HAP-1 (cell line): ENCODE data around the gene ZNRF3.

Source experiments
- DNase-seq, 2 experiments: peaks; one replicate each; pipeline ENCODE4 v3.0.0-alpha.2; 2016 to 2020; ENCODE audit warnings: low spot score in 2 of 2
- H3K27me3 ChIP-seq: fragments of 250-450 bp; sonication (Bioruptor Pico); 2 replicates; pipeline ENCODE4 v1.5.1; 2020; ENCODE audit warnings: low read depth, mild to moderate bottlenecking, moderate library complexity
- H3K36me3 ChIP-seq: fragments of 250-450 bp; sonication (Bioruptor Pico); replicated peaks from 2 replicates; pipeline ENCODE4 v1.5.1; 2020; ENCODE audit warnings: mild to moderate bottlenecking
- H3K4me1 ChIP-seq: fragments of 250-450 bp; sonication (Bioruptor Pico); 2 replicates; pipeline ENCODE4 v1.5.1; 2020; ENCODE audit warnings: mild to moderate bottlenecking
- H3K4me3 ChIP-seq: fragments of 250-450 bp; sonication (Bioruptor Pico); 2 replicates; pipeline ENCODE4 v1.5.1; 2020; ENCODE audit warnings: mild to moderate bottlenecking, moderate library complexity
- H3K9me3 ChIP-seq: fragments of 250-450 bp; sonication (Bioruptor Pico); 2 replicates; pipeline ENCODE4 v1.5.1; 2020; ENCODE audit warnings: mild to moderate bottlenecking, moderate library complexity
- in situ Hi-C: fragments of 300-500 bp; cut with MboI; formaldehyde crosslinking; loops from 3 replicates; pipeline ENCODE4 v1.14.3; 2020; ENCODE audit warnings: low sequenced_read_pairs, inconsistent platforms, mixed read lengths

ZNRF3 gene

GRCh38 chr22:28891156-28891733 lies 7.9 kb downstream of the ZNRF3 start:
- Histone ChIP-seq H3K4me1 (peaks cover 24% of the 10 kb centered on the region), H3K27me3 (no peaks in the 10 kb centered on the region; the same call in 1 of the 2 replicates), H3K4me3 (no peak overlapping the region), H3K36me3 (no peaks in the 10 kb centered on the region), H3K9me3 (no peaks in the 10 kb centered on the region)
- in situ Hi-C loops, result no loop called here
- DNase-seq, result no peak

GRCh38 chr22:28892175-28892731 lies 8.9 kb downstream of the ZNRF3 start:
- H3K4me1 ChIP-seq, result peaks cover 17% of the 10 kb centered on the region
- H3K4me3 ChIP-seq, result no peak overlapping the region
- no peaks in the 10 kb centered on the region; the same call in 1 of the 2 replicates for H3K27me3 ChIP-seq
- DNase-seq, result no peak
- H3K36me3 ChIP-seq, result no peaks in the 10 kb centered on the region
- in situ Hi-C loops, result no loop called here
- no peaks in the 10 kb centered on the region for H3K9me3 ChIP-seq

GRCh38 chr22:28893810-28894209 lies 10.4 kb downstream of the ZNRF3 start:
- H3K27me3 ChIP-seq, result no peaks in the 10 kb centered on the region
- in situ Hi-C loops, result no loop called here
- H3K4me1 ChIP-seq, result 0 out of 2 replicates have a peak, but pooled peaks cover 5% of the 10 kb centered on the region
- H3K9me3 ChIP-seq, result no peaks in the 10 kb centered on the region
- no peak for DNase-seq
- H3K36me3 ChIP-seq, result no peaks in the 10 kb centered on the region
- H3K4me3 ChIP-seq, result no peak overlapping the region

- DNase-seq, result no peak
- in situ Hi-C loops, result no loop called here
- H3K4me1 ChIP-seq, result 0 out of 2 replicates have a peak, but pooled peaks cover 5% of the 10 kb centered on the region
- H3K27me3 ChIP-seq, result no peaks in the 10 kb centered on the region
- H3K9me3 ChIP-seq, result no peaks in the 10 kb centered on the region
- H3K36me3 ChIP-seq, result no peaks in the 10 kb centered on the region
- H3K4me3 ChIP-seq, result no peak overlapping the region
Observed at GRCh38 chr22:28894334-28894733, 11.0 kb downstream of the ZNRF3 start.

GRCh38 chr22:28894807-28895206 lies 11.4 kb downstream of the ZNRF3 start:
- in situ Hi-C loops, result no loop called here
- Histone ChIP-seq H3K4me3 (no peak overlapping the region), H3K4me1 (0 out of 2 replicates have a peak, but pooled peaks cover 5% of the 10 kb centered on the region), H3K9me3 (no peaks in the 10 kb centered on the region), H3K36me3 (no peaks in the 10 kb centered on the region), H3K27me3 (no peaks in the 10 kb centered on the region)
- DNase-seq, result no peak

GRCh38 chr22:28896611-28897010 lies 13.2 kb downstream of the ZNRF3 start:
- DNase-seq, result no peak
- H3K4me3 ChIP-seq, result no peak overlapping the region
- H3K36me3 ChIP-seq, result no peaks in the 10 kb centered on the region
- H3K27me3 ChIP-seq, result no peaks in the 10 kb centered on the region
- 0 out of 2 replicates have a peak, but pooled peaks cover 5% of the 10 kb centered on the region for H3K4me1 ChIP-seq
- in situ Hi-C loops, result no loop called here
- no peaks in the 10 kb centered on the region for H3K9me3 ChIP-seq

GRCh38 chr22:28898233-28898629 lies 14.9 kb downstream of the ZNRF3 start:
- H3K36me3 ChIP-seq, result no peaks in the 10 kb centered on the region
- no peak overlapping the region for H3K4me3 ChIP-seq
- no peaks in the 10 kb centered on the region for H3K27me3 ChIP-seq
- in situ Hi-C loops, result no loop called here
- DNase-seq, result no peak
- no peaks in the 10 kb centered on the region for H3K4me1 ChIP-seq
- no peaks in the 10 kb centered on the region for H3K9me3 ChIP-seq

- Histone ChIP-seq H3K36me3 (no peaks in the 10 kb centered on the region), H3K9me3 (no peaks in the 10 kb centered on the region), H3K4me3 (no peak overlapping the region), H3K27me3 (no peaks in the 10 kb centered on the region), H3K4me1 (peaks cover 8% of the 10 kb centered on the region)
- in situ Hi-C loops, result no loop called here
- DNase-seq, result no peak
Observed at GRCh38 chr22:28899199-28899853, 16.0 kb downstream of the ZNRF3 start.

- DNase-seq, result no peak
- in situ Hi-C loops, result no loop called here
- Histone ChIP-seq H3K4me3 (no peak overlapping the region), H3K9me3 (no peaks in the 10 kb centered on the region), H3K36me3 (no peaks in the 10 kb centered on the region), H3K27me3 (no peaks in the 10 kb centered on the region), H3K4me1 (peaks cover 10% of the 10 kb centered on the region)
Observed at GRCh38 chr22:28900379-28900925, 17.1 kb downstream of the ZNRF3 start.

GRCh38 chr22:28902490-28902889 lies 19.1 kb downstream of the ZNRF3 start:
- H3K9me3 ChIP-seq, result no peaks in the 10 kb centered on the region
- H3K27me3 ChIP-seq, result no peaks in the 10 kb centered on the region
- no peak for DNase-seq
- no peaks in the 10 kb centered on the region for H3K36me3 ChIP-seq
- in situ Hi-C loops, result no loop called here
- no peak overlapping the region for H3K4me3 ChIP-seq
- peaks cover 14% of the 10 kb centered on the region for H3K4me1 ChIP-seq

GRCh38 chr22:28903080-28903479 lies 19.7 kb downstream of the ZNRF3 start:
- no peaks in the 10 kb centered on the region for H3K27me3 ChIP-seq
- peaks cover 20% of the 10 kb centered on the region for H3K4me1 ChIP-seq
- no peaks in the 10 kb centered on the region for H3K36me3 ChIP-seq
- no peak overlapping the region for H3K4me3 ChIP-seq
- no peak for DNase-seq
- in situ Hi-C loops, result no loop called here
- no peaks in the 10 kb centered on the region for H3K9me3 ChIP-seq

- Histone ChIP-seq H3K9me3 (no peaks in the 10 kb centered on the region), H3K36me3 (no peaks in the 10 kb centered on the region), H3K4me1 (peaks cover 22% of the 10 kb centered on the region), H3K4me3 (no peak overlapping the region), H3K27me3 (no peaks in the 10 kb centered on the region)
- no peak for DNase-seq
- in situ Hi-C loops, result no loop called here
Observed at GRCh38 chr22:28903729-28904128, 20.4 kb downstream of the ZNRF3 start.

GRCh38 chr22:28904211-28904896 lies 21.0 kb downstream of the ZNRF3 start:
- DNase-seq, result no peak
- Histone ChIP-seq H3K4me1 (peaks cover 22% of the 10 kb centered on the region), H3K4me3 (no peak overlapping the region), H3K9me3 (no peaks in the 10 kb centered on the region), H3K27me3 (no peaks in the 10 kb centered on the region), H3K36me3 (no peaks in the 10 kb centered on the region)
- in situ Hi-C loops, result no loop called here
